Lower lobe of right lung (tissue), 2 donors: ENCODE results near the gene LRIG1. TPM values are rescaled to one million over a fixed set of nuclear protein-coding genes. Genes with fewer than 3 reads are reported as not detected.

Source experiments
- ATAC-seq, 2 donors: fragments of 200-7000 bp; cut with Tn5 transposase; one replicate each; pipeline ENCODE4 v1.9.1; 2020 to 2022; ENCODE audit warnings: mild to moderate bottlenecking in 2 of 2, moderate library complexity in 2 of 2
- DNase-seq: peaks from one replicate; pipeline ENCODE4 v3.0.0-alpha.2; 2020
- H3K27ac ChIP-seq: fragments of 200-600 bp; one replicate; pipeline ENCODE4 v1.8.0; 2022
- H3K27me3 ChIP-seq: fragments of 200-600 bp; one replicate; pipeline ENCODE4 v1.8.0; 2022; ENCODE audit warnings: low read depth
- H3K36me3 ChIP-seq: fragments of 200-600 bp; one replicate; pipeline ENCODE4 v1.8.0; 2022; ENCODE audit warnings: mild to moderate bottlenecking
- H3K4me1 ChIP-seq: fragments of 200-600 bp; one replicate; pipeline ENCODE4 v1.8.0; 2022
- H3K4me3 ChIP-seq: fragments of 200-600 bp; one replicate; pipeline ENCODE4 v1.8.0; 2022; ENCODE audit warnings: mild to moderate bottlenecking
- H3K9me3 ChIP-seq: fragments of 200-600 bp; one replicate; pipeline ENCODE4 v1.8.0; 2022
- CTCF ChIP-seq: fragments of 200-600 bp; IDR thresholded peaks from one replicate; pipeline ENCODE4 v1.8.0; 2022; ENCODE audit warnings: antibody characterized with exemption, mild to moderate bottlenecking
- intact Hi-C: fragments of 100-400 bp; cut with DNase I; formaldehyde crosslinking; loops from one replicate; pipeline ENCODE4 v1.11.0; 2022
- total RNA-seq: library from RNA; stranded (reverse); fragmentation: NEBNext Ultra II Directional; extraction: Animal tissue kit (Norgen Biotek cat#: 25700); gene quantifications from one replicate; pipeline ENCODE4 v1.2.1, GENCODE V29; 2021
- donor health status: DM: no; HTN: yes; CAD: no; lungs with severe emphysema.

The LRIG1 gene
- total RNA-seq, 1 donor from 2014 or later = 54.2 TPM

GRCh38 chr3:66537735-66538134, 36.9 kb upstream of the LRIG1 start:
- intact Hi-C loops = no loop called here
- Histone ChIP-seq H3K36me3 (no peaks in the 10 kb centered on the region), H3K27me3 (no peaks in the 10 kb centered on the region), H3K9me3 (no peaks in the 10 kb centered on the region), H3K4me3 (no peak overlapping the region), H3K27ac (no peak overlapping the region), H3K4me1 (no peaks in the 10 kb centered on the region)
- TF ChIP-seq CTCF = no peak
- ATAC-seq = no peak
- no peak for DNase-seq

- no peak for TF ChIP-seq CTCF
- no peaks in the 10 kb centered on the region for H3K27me3 ChIP-seq
- H3K4me3 ChIP-seq = no peak overlapping the region
- no peaks in the 10 kb centered on the region for H3K36me3 ChIP-seq
- no peak overlapping the region for H3K27ac ChIP-seq
- intact Hi-C loops = no loop called here
- H3K9me3 ChIP-seq = no peaks in the 10 kb centered on the region
- DNase-seq (no peak), ATAC-seq (no peak)
- no peaks in the 10 kb centered on the region for H3K4me1 ChIP-seq
These were observed 36.0 kb upstream of the LRIG1 start for GRCh38 chr3:66536791-66537190.

- Histone ChIP-seq H3K36me3 (no peaks in the 10 kb centered on the region), H3K27me3 (no peaks in the 10 kb centered on the region), H3K27ac (no peak overlapping the region), H3K4me1 (no peaks in the 10 kb centered on the region), H3K9me3 (no peaks in the 10 kb centered on the region), H3K4me3 (no peak overlapping the region)
- intact Hi-C loops = no loop called here
- TF ChIP-seq CTCF = no peak
- no peak for ATAC-seq
- DNase-seq = no peak
These were observed 33.6 kb upstream of the LRIG1 start for GRCh38 chr3:66534304-66534845.

- no peak overlapping the region for H3K27ac ChIP-seq
- ATAC-seq = no peak
- no peaks in the 10 kb centered on the region for H3K4me1 ChIP-seq
- no peak for TF ChIP-seq CTCF
- H3K36me3 ChIP-seq = no peaks in the 10 kb centered on the region
- no peak for DNase-seq
- intact Hi-C loops = no loop called here
- H3K4me3 ChIP-seq = no peak overlapping the region
- no peaks in the 10 kb centered on the region for H3K9me3 ChIP-seq
- no peaks in the 10 kb centered on the region for H3K27me3 ChIP-seq
These were observed 31.8 kb upstream of the LRIG1 start for GRCh38 chr3:66532613-66533012.

GRCh38 chr3:66532160-66532587, 31.4 kb upstream of the LRIG1 start:
- no peaks in the 10 kb centered on the region for H3K27me3 ChIP-seq
- no peaks in the 10 kb centered on the region for H3K4me1 ChIP-seq
- H3K9me3 ChIP-seq = no peaks in the 10 kb centered on the region
- no peaks in the 10 kb centered on the region for H3K36me3 ChIP-seq
- no peak overlapping the region for H3K4me3 ChIP-seq
- DNase-seq (no peak), ATAC-seq (no peak)
- TF ChIP-seq CTCF = no peak
- no peak overlapping the region for H3K27ac ChIP-seq
- intact Hi-C loops = no loop called here

- no peaks in the 10 kb centered on the region for H3K36me3 ChIP-seq
- H3K27ac ChIP-seq = no peak overlapping the region
- ATAC-seq (no peak), DNase-seq (no peak)
- no peak for TF ChIP-seq CTCF
- H3K4me1 ChIP-seq = no peaks in the 10 kb centered on the region
- no peaks in the 10 kb centered on the region for H3K27me3 ChIP-seq
- no peaks in the 10 kb centered on the region for H3K9me3 ChIP-seq
- intact Hi-C loops = no loop called here
- no peak overlapping the region for H3K4me3 ChIP-seq
These were observed 30.4 kb upstream of the LRIG1 start for GRCh38 chr3:66531256-66531655.
